Activated CD4-positive, alpha-beta T cell treated with anti-CD3 and anti-CD28 coated beads, Interleukin-2, amount 50 U/mL, for 16 hours (primary cell): ENCODE results near the gene CDH26.

Source experiments
- DNase-seq: peaks from one replicate; pipeline ENCODE4 v3.0.0-alpha.2; 2020

The CDH26 gene

GRCh38 chr20:60050193-60050947, 92.1 kb downstream of the CDH26 start:
- DNase-seq, result no peak

GRCh38 chr20:60051911-60052310, 93.7 kb downstream of the CDH26 start:
- no peak for DNase-seq

- DNase-seq, result no peak
Observed at GRCh38 chr20:60052322-60052721, 94.1 kb downstream of the CDH26 start.

GRCh38 chr20:60053125-60053817, 95.0 kb downstream of the CDH26 start:
- no peak for DNase-seq

- DNase-seq, result no peak
Observed at GRCh38 chr20:60053818-60054190, 95.6 kb downstream of the CDH26 start.

- no peak for DNase-seq
Observed at GRCh38 chr20:60054716-60055634, 96.8 kb downstream of the CDH26 start.

GRCh38 chr20:60055740-60056139, 97.5 kb downstream of the CDH26 start:
- DNase-seq, result peak; percentile 86

GRCh38 chr20:60056407-60057122, 98.3 kb downstream of the CDH26 start:
- peak; percentile 31 for DNase-seq

GRCh38 chr20:60057123-60057865, 99.1 kb downstream of the CDH26 start:
- DNase-seq, result peak; percentile 85

- DNase-seq, result peak; percentile 51
Observed at GRCh38 chr20:60057866-60058807, 99.9 kb downstream of the CDH26 start.

GRCh38 chr20:60058879-60059278, 100.7 kb downstream of the CDH26 start:
- no peak for DNase-seq

GRCh38 chr20:60060006-60060557, 101.9 kb downstream of the CDH26 start:
- DNase-seq, result no peak

- no peak for DNase-seq
Observed at GRCh38 chr20:60060593-60060992, 102.4 kb downstream of the CDH26 start.

GRCh38 chr20:60062431-60063047, 104.3 kb downstream of the CDH26 start:
- DNase-seq, result no peak

GRCh38 chr20:60063048-60063451, 104.8 kb downstream of the CDH26 start:
- DNase-seq, result no peak

GRCh38 chr20:60063739-60064380, 105.6 kb downstream of the CDH26 start:
- no peak for DNase-seq
